Measurements from ENCODE around the gene TAP2.

The TAP2 gene

GRCh38 chr6:32790306-32790705, 48.2 kb downstream of the TAP2 start:
- no peak for DNase-seq
